Measurements from ENCODE around the gene ACACB.

GRCh38 chr12:109296431-109296830 lies 180.0 kb downstream of the ACACB start:
- TF ChIP-seq CTCF (IDR thresholded peaks at IDR 0.05): no peak
- TF ChIP-seq POLR2A (IDR thresholded peaks at IDR 0.05): no peak

Measured in heart left ventricle (tissue), 13 donors.